Upper lobe of left lung (tissue), 6 donors: Measurements from ENCODE around the gene ZKSCAN4. TPM values are rescaled to one million over a fixed set of nuclear protein-coding genes. Genes with fewer than 3 reads are reported as not detected.

ENCODE experiments used
- ATAC-seq, 2 donors: fragments of 200-7000 bp; cut with Tn5 transposase; one replicate each; pipeline ENCODE4 v1.9.1; 2022; ENCODE audit warnings: mild to moderate bottlenecking in 2 of 2, moderate library complexity in 2 of 2; ENCODE audit not compliant: low FRiP score in 2 of 2
- DNase-seq, 2 donors: peaks; one replicate each; pipeline ENCODE4 v3.0.0-alpha.2; 2019 to 2020
- H3K27ac ChIP-seq, 4 donors: fragments of 200-600 bp; sonication (generic); one replicate each; pipeline ENCODE4 v1.5.1; 2016 to 2019
- H3K27me3 ChIP-seq, 4 donors: fragments of 200-600 bp; sonication (generic); one replicate each; pipeline ENCODE4 v1.5.1; 2017 to 2019
- H3K36me3 ChIP-seq, 4 donors: fragments of 200-600 bp; sonication (generic); one replicate each; pipeline ENCODE4 v1.5.1; 2016 to 2019
- H3K4me1 ChIP-seq, 4 donors: fragments of 200-600 bp; sonication (generic); one replicate each; pipeline ENCODE4 v1.5.1; 2018 to 2019
- H3K4me3 ChIP-seq, 4 donors: fragments of 200-600 bp; sonication (generic); one replicate each; pipeline ENCODE4 v1.5.1; 2017 to 2019; ENCODE audit warnings: mild to moderate bottlenecking in 2 of 4, moderate library complexity in 1 of 4
- H3K9me3 ChIP-seq, 4 donors: fragments of 200-600 bp; sonication (generic); one replicate each; pipeline ENCODE4 v1.5.1; 2018 to 2019
- EP300 ChIP-seq, 4 donors: sonication (generic); formaldehyde crosslinking; IDR thresholded peaks; one replicate each; pipeline ENCODE4 v1.5.1; 2017; ENCODE audit warnings: antibody characterized with exemption in 4 of 4, control low read depth in 2 of 4
- POLR2A ChIP-seq, 4 donors: fragments of 450-650 bp; IDR thresholded peaks; one replicate each; pipeline ENCODE4 v1.5.1; 2016 to 2017; ENCODE audit warnings: antibody characterized with exemption in 4 of 4, mild to moderate bottlenecking in 2 of 4
- POLR2AphosphoS5 ChIP-seq, 2 donors: sonication (generic); formaldehyde crosslinking; IDR thresholded peaks; one replicate each; pipeline ENCODE4 v1.5.1; 2017; ENCODE audit warnings: antibody characterized with exemption in 2 of 2
- WGBS, 2 donors: methylation state at CpG; one replicate each; pipeline ENCODE4 v1.1.5; 2017 to 2018; 5-methylcytosine and 5-hydroxymethylcytosine counted together
- total RNA-seq, 6 donors: library from RNA; depleted of rRNA in 4 of 6; stranded (reverse); fragments of >200 nt in 4 of 6; gene quantifications; one replicate each; pipeline versions ENCODE4 v1.1.0 to v1.2.1, GENCODE V29; 2016 to 2021
- TF ChIP-seq, protein P1 (sequence below), 6 experiments: fragments of 450-650 bp in 4 of 6; fragments of 200-600 bp in 2 of 6; sonication (generic) in 2 of 6; IDR thresholded peaks; one replicate each; pipeline ENCODE4 v1.5.1; 2016 to 2019; ENCODE audit warnings: antibody characterized with exemption in 6 of 6
- donor health status: DM: no; HTN: no; CAD: no; lungs with moderate emphysema.
- donor health status: DM: no; HTN: yes; CAD: no; lungs with severe emphysema.

Gene ZKSCAN4
- total RNA-seq, 6 donors from 2014 or later: 3.0 to 9.4 (median 4.7) TPM

DNA sequence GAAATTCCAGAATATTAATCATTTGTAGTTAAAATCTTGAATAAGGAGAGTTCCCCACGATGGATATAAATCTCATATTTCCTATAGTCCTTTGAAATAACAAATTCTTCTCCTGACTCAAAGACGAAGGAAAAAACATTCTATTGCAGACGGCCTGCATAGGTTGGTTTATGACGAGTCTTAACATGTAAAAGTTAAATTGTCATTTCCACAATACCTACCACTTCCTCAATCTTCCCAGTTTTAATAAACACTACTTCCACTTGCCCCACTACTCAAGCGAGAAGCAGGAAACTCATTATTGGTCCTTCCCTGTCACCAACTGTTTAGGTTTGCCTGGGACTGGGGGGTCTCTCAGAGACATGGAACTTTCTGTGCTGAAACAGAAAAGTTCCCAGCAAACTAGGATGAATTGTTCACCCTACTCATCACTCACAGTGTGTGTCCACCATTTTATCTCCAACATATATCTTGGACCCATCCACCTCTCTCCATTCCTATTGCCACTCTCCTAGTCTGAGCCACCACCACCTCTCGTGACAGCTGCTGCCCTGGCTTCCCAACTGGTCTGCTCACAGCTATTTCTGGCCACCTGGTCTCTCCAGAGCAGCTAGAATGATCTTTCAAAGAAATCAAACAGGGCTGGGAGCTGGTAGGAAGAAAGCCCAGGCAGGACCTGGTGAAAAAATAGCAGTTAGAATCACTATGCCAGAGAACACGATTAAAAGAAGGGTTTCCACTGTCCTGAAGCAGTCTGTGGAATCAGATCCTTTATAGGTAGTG, 42.1 kb downstream of the ZKSCAN4 start:
- Histone ChIP-seq H3K27me3 (peaks cover 4 to 30% (median 17%) of the 10 kb centered on the region in 4 donors), H3K27ac (no peak overlapping the region), H3K4me3 (no peak overlapping the region), H3K9me3 (no peaks in the 10 kb centered on the region), H3K4me1 (peaks cover 7 to 29% (median 15%) of the 10 kb centered on the region in 4 donors), H3K36me3 (no peaks in the 10 kb centered on the region)
- TF ChIP-seq POLR2AphosphoS5 (IDR thresholded peaks at IDR 0.05) (no peak), POLR2A (IDR thresholded peaks at IDR 0.05) (no peak), EP300 (IDR thresholded peaks at IDR 0.05) (no peak)
- TF ChIP-seq, protein P1, sequence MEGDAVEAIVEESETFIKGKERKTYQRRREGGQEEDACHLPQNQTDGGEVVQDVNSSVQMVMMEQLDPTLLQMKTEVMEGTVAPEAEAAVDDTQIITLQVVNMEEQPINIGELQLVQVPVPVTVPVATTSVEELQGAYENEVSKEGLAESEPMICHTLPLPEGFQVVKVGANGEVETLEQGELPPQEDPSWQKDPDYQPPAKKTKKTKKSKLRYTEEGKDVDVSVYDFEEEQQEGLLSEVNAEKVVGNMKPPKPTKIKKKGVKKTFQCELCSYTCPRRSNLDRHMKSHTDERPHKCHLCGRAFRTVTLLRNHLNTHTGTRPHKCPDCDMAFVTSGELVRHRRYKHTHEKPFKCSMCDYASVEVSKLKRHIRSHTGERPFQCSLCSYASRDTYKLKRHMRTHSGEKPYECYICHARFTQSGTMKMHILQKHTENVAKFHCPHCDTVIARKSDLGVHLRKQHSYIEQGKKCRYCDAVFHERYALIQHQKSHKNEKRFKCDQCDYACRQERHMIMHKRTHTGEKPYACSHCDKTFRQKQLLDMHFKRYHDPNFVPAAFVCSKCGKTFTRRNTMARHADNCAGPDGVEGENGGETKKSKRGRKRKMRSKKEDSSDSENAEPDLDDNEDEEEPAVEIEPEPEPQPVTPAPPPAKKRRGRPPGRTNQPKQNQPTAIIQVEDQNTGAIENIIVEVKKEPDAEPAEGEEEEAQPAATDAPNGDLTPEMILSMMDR (IDR thresholded peaks at IDR 0.05): no peak
- WGBS, 2 donors: 42 to 43% methylated on average over 7 of the region's 7 CpGs
- no peak for DNase-seq
- ATAC-seq: no peak

DNA sequence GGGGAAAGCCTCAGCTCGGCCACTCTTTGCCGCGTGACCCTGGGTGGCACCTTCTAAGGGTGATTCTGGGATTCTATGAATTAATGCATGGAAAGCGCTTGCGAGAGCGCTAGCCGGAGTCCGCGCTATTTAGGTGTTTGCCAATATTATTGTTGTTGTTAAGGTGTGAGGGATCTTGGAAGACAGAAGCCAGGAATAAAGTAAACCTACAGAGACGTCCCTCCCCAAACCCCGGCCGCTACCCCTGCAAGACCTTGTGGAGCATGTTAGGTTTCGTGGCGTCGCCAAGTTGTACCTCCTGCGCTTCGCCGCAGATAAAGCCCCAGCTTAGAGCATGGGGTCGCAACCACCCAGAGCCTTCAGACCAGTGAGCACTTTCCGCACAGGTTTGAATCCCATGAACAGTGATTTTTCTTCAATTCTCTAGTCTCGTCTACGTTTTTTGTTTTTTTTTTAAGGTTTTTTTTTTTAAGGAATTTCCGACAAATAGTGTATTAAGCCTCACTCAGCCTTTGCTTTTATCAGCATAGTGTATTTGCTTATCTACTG, 43.9 kb downstream of the ZKSCAN4 start:
- TF ChIP-seq POLR2A (IDR thresholded peaks at IDR 0.05) (no peak), POLR2AphosphoS5 (IDR thresholded peaks at IDR 0.05) (no peak), EP300 (IDR thresholded peaks at IDR 0.05) (no peak)
- TF ChIP-seq, protein P1 (IDR thresholded peaks at IDR 0.05): no peak
- DNase-seq: no peak

DNA sequence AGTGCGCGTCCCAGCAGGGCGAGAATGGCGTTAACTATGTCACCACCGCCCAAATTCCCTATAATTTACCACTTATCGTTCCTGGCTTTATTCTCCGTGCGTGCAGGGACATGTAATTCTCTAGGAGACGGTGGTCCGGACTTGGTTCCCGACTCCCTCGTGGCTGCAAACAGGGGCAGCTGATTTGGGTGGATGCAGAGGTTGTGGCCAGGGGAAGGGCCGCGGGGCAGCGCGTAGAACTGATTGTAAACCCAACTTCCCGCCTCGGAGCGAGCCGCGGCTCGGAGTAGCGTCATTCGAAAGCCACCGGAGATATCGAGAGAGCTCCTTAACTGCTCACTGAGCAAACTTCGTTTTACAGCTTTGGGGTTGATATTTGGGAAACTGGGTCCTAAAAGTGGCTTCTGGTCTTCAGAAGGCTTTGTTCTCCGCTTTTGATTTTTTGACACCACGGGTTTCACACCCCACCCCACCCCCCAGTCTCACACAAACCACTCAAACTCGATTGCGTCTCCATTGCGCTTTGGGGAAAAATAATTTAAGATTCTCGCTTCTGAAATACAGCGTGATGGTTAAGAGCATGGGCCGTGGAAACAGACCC, 44.5 kb downstream of the ZKSCAN4 start:
- Histone ChIP-seq H3K4me1 (peaks cover 7 to 24% (median 11%) of the 10 kb centered on the region in 4 donors), H3K27me3 (peaks cover 4 to 30% (median 16%) of the 10 kb centered on the region in 4 donors), H3K4me3 (peak overlapping the region in 3 of 4 donors; percentile 28 to 37 (median 35)), H3K9me3 (peaks cover 0 to 11% (median 2%) of the 10 kb centered on the region in 4 donors), H3K36me3 (no peaks in the 10 kb centered on the region), H3K27ac (peak overlapping the region in 3 of 4 donors; percentile 6 to 66 (median 35))
- no peak for TF ChIP-seq EP300 (IDR thresholded peaks at IDR 0.05)
- DNase-seq: peak in 1 of 2 donors; percentile 75
- 6% methylated on average over 25 to 35 of the region's 35 CpGs for WGBS, 2 donors
- ATAC-seq: peak; percentile 65 to 81

More for the DNA sequence above, 43.9 kb downstream of the ZKSCAN4 start:
- peaks cover 7 to 29% (median 15%) of the 10 kb centered on the region in 4 donors for H3K4me1 ChIP-seq
- ATAC-seq: peak in 1 of 2 donors; percentile 13
- no peaks in the 10 kb centered on the region for H3K36me3 ChIP-seq
- WGBS, 2 donors: 7 to 9% methylated on average over 23 of the region's 23 CpGs
- H3K4me3 ChIP-seq: peak overlapping the region in 3 of 4 donors; percentile 28 to 37 (median 35)
- H3K27me3 ChIP-seq: peaks cover 4 to 30% (median 16%) of the 10 kb centered on the region in 4 donors
- peak overlapping the region in 2 of 4 donors; percentile 35 to 66 for H3K27ac ChIP-seq
- H3K9me3 ChIP-seq: peaks cover 0 to 10% (median 2%) of the 10 kb centered on the region in 4 donors

DNA sequence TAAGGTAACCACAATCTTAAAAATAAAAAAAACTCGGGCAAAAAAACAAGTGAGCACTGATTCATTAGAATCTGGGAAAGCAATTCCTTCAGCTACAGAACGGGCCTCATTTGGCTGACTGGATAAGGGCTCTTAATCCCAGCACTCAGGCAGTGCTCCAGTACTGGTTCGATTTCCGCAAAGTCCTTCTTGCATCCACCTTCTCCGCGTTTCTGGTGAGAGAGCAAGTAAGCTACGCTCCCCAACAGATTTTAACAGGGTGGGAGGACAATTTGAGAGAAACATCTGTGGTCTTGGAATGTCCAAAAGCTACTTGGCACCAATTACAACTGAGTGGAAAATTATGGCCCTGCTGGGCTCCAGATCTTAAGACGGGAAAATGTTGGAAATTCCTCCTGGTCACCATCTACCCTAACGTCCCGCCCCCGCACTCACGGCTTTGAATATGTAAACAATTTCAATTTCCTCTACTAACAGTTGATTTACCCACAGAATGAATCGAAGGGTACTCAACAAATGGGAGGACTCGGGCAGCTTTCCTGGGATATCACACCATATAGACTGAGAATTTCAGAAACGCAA, 45.0 kb downstream of the ZKSCAN4 start:
- Histone ChIP-seq H3K27me3 (peaks cover 4 to 27% (median 15%) of the 10 kb centered on the region in 4 donors), H3K9me3 (peaks cover 0 to 11% (median 2%) of the 10 kb centered on the region in 4 donors), H3K4me3 (peak overlapping the region in 3 of 4 donors; percentile 28 to 37 (median 35)), H3K36me3 (no peaks in the 10 kb centered on the region), H3K4me1 (peaks cover 7 to 18% (median 10%) of the 10 kb centered on the region in 4 donors), H3K27ac (peak overlapping the region in 3 of 4 donors; percentile 6 to 66 (median 35))
- ATAC-seq (peak; percentile 14 to 46), DNase-seq (peak in 1 of 2 donors; percentile 39)
- no peak for TF ChIP-seq EP300 (IDR thresholded peaks at IDR 0.05)
- TF ChIP-seq, protein P1 (IDR thresholded peaks at IDR 0.05): no peak
- TF ChIP-seq POLR2A (IDR thresholded peaks at IDR 0.05): no peak
- no peak for TF ChIP-seq POLR2AphosphoS5 (IDR thresholded peaks at IDR 0.05)
- WGBS, 2 donors: 8 to 11% methylated on average over 15 of the region's 15 CpGs
